WTC11 (cell line): ENCODE results near the gene RYR1. TPM values are rescaled to one million over a fixed set of nuclear protein-coding genes. Genes with fewer than 3 reads are reported as not detected.

Experiments used
- ATAC-seq: fragments of 200-7000 bp; cut with Tn5 transposase; 2 replicates; pipeline ENCODE4 v1.10.0; 2021; ENCODE audit warnings: mild to moderate bottlenecking, moderate library complexity
- CTCF ChIA-PET: fragments of 300-600 bp; sonication (Branson Sonifier 250); formaldehyde crosslinking; loops from one replicate; lab custom pipeline; 2021; ENCODE audit warnings: antibody characterized with exemption; lab: Charles Lee
- POLR2A ChIA-PET: fragments of 350-600 bp; sonication (Branson Sonifier 250); formaldehyde crosslinking; loops from one replicate; lab custom pipeline; 2021; ENCODE audit warnings: antibody characterized with exemption; lab: Charles Lee
- DNase-seq: peaks from one replicate; pipeline ENCODE4 v3.0.0; 2021; ENCODE audit warnings: low spot score
- H3K27ac Mint-ChIP-seq: 2 replicates; pipeline ENCODE4 v1.8.0; 2021; ENCODE audit warnings: mixed read lengths
- H3K27me3 Mint-ChIP-seq: 2 replicates; pipeline ENCODE4 v1.8.0; 2021; ENCODE audit warnings: low read depth, mild to moderate bottlenecking, moderate library complexity, mixed read lengths
- H3K36me3 Mint-ChIP-seq: 2 replicates; pipeline ENCODE4 v1.8.0; 2021; ENCODE audit warnings: mixed read lengths
- H3K4me1 Mint-ChIP-seq: 2 replicates; pipeline ENCODE4 v1.8.0; 2022; ENCODE audit warnings: mixed read lengths
- H3K4me3 Mint-ChIP-seq: 2 replicates; pipeline ENCODE4 v1.8.0; 2021; ENCODE audit warnings: mild to moderate bottlenecking, moderate library complexity, mixed read lengths
- H3K9me3 Mint-ChIP-seq: 2 replicates; pipeline ENCODE4 v1.8.0; 2021; ENCODE audit warnings: mixed read lengths
- ARID4B ChIP-seq: sonication (generic); formaldehyde crosslinking; IDR thresholded peaks from 2 replicates; pipeline ENCODE4 v1.8.0; 2023; ENCODE audit warnings: missing genetic modification reagents, mild to moderate bottlenecking, borderline replicate concordance
- ATF2 ChIP-seq: sonication (generic); formaldehyde crosslinking; IDR thresholded peaks from 2 replicates; pipeline ENCODE4 v1.8.1; 2022; ENCODE audit warnings: low read depth, missing genetic modification reagents, borderline replicate concordance
- ATF3 ChIP-seq: sonication (generic); formaldehyde crosslinking; conservative IDR thresholded peaks from 2 replicates; pipeline ENCODE4 v1.8.1; 2022; ENCODE audit warnings: mild to moderate bottlenecking, missing genetic modification reagents
- ELF4 ChIP-seq: sonication (generic); formaldehyde crosslinking; IDR thresholded peaks from 2 replicates; pipeline ENCODE4 v1.8.1; 2022; ENCODE audit warnings: low read depth, mild to moderate bottlenecking, moderate library complexity, missing genetic modification reagents
- EMX1 ChIP-seq: fragments of 250-450 bp; sonication (Bioruptor Pico); IDR thresholded peaks from 2 replicates; pipeline ENCODE4 v1.8.0; 2021; ENCODE audit warnings: mild to moderate bottlenecking
- ESRRA ChIP-seq: sonication (generic); formaldehyde crosslinking; IDR thresholded peaks from 2 replicates; pipeline ENCODE4 v1.8.1; 2022; ENCODE audit warnings: mild to moderate bottlenecking, missing genetic modification reagents, borderline replicate concordance
- FOXJ3 ChIP-seq: sonication (generic); formaldehyde crosslinking; IDR thresholded peaks from 2 replicates; pipeline ENCODE4 v1.9.0; 2021; ENCODE audit warnings: missing genetic modification reagents, mild to moderate bottlenecking, borderline replicate concordance
- IRF2 ChIP-seq: sonication (generic); formaldehyde crosslinking; IDR thresholded peaks from 2 replicates; pipeline ENCODE4 v1.8.0; 2022; ENCODE audit warnings: low read depth, missing genetic modification reagents, borderline replicate concordance
- JUN ChIP-seq: sonication (generic); formaldehyde crosslinking; IDR thresholded peaks from 2 replicates; pipeline ENCODE4 v1.8.0; 2023; ENCODE audit warnings: mild to moderate bottlenecking, missing genetic modification reagents
- NFE2L1 ChIP-seq: sonication (generic); formaldehyde crosslinking; IDR thresholded peaks from 2 replicates; pipeline ENCODE4 v1.8.1; 2023; ENCODE audit warnings: missing genetic modification reagents
- NR1H2 ChIP-seq: sonication (generic); formaldehyde crosslinking; IDR thresholded peaks from 2 replicates; pipeline ENCODE4 v1.9.0; 2021; ENCODE audit warnings: mild to moderate bottlenecking, moderate library complexity, missing genetic modification reagents
- NR2C2 ChIP-seq: sonication (generic); formaldehyde crosslinking; IDR thresholded peaks from 2 replicates; pipeline ENCODE4 v1.8.0; 2022; ENCODE audit warnings: mild to moderate bottlenecking, missing genetic modification reagents
- NR3C1 ChIP-seq: sonication (generic); formaldehyde crosslinking; conservative IDR thresholded peaks from 2 replicates; pipeline ENCODE4 v1.8.1; 2023; ENCODE audit warnings: low read depth, mild to moderate bottlenecking, missing genetic modification reagents
- OVOL2 ChIP-seq: fragments of 250-450 bp; sonication (Bioruptor Pico); IDR thresholded peaks from 2 replicates; pipeline ENCODE4 v1.9.0; 2021; ENCODE audit warnings: mild to moderate bottlenecking, borderline replicate concordance
- SMAD4 ChIP-seq: sonication (generic); formaldehyde crosslinking; IDR thresholded peaks from 2 replicates; pipeline ENCODE4 v1.8.0; 2022; ENCODE audit warnings: mild to moderate bottlenecking, missing genetic modification reagents
- STAT6 ChIP-seq: sonication (generic); formaldehyde crosslinking; conservative IDR thresholded peaks from 2 replicates; pipeline ENCODE4 v1.8.1; 2023; ENCODE audit warnings: mild to moderate bottlenecking, low read depth, missing genetic modification reagents, moderate library complexity
- ZNF121 ChIP-seq: sonication (generic); formaldehyde crosslinking; IDR thresholded peaks from 2 replicates; pipeline ENCODE4 v1.8.0; 2023; ENCODE audit warnings: missing genetic modification reagents
- ZNF416 ChIP-seq: fragments of 250-450 bp; sonication (Bioruptor Pico); IDR thresholded peaks from 2 replicates; pipeline ENCODE4 v1.9.0; 2021; ENCODE audit warnings: mild to moderate bottlenecking, inconsistent platforms
- ZNF425 ChIP-seq: fragments of 250-450 bp; sonication (Bioruptor Pico); conservative IDR thresholded peaks from 2 replicates; pipeline ENCODE4 v1.9.0; 2021; ENCODE audit warnings: mild to moderate bottlenecking
- ZSCAN18 ChIP-seq: fragments of 250-450 bp; sonication (Bioruptor Pico); IDR thresholded peaks from 2 replicates; pipeline ENCODE4 v2.1.2; 2022; ENCODE audit warnings: mild to moderate bottlenecking, moderate library complexity
- total RNA-seq: library from RNA; stranded (reverse); gene quantifications from 3 replicates; pipeline ENCODE4 v1.2.3, GENCODE V29; 2021
- TF ChIP-seq, protein P1 (sequence below): fragments of 250-450 bp; sonication (Bioruptor Pico); IDR thresholded peaks from 2 replicates; pipeline ENCODE4 v1.9.0; 2021; ENCODE audit warnings: mild to moderate bottlenecking

RYR1 gene
- total RNA-seq, 1 experiment from 2014 or later: 24.2 TPM

GRCh38 chr19:38445362-38445761, 11.9 kb downstream of the RYR1 start:
- Mint-ChIP-seq H3K9me3 (peaks cover 5% of the 10 kb centered on the region), H3K27ac (peak overlapping the region; percentile 8; the same call in 1 of the 2 replicates), H3K4me3 (no peak overlapping the region), H3K4me1 (peaks cover 13% of the 10 kb centered on the region), H3K27me3 (no peaks in the 10 kb centered on the region), H3K36me3 (peaks cover 46% of the 10 kb centered on the region)
- CTCF ChIA-PET: interaction anchor here (2.2 kb wide), 1 partner anchor 43 kb away, joined by 13 read pairs; the partner anchor contains the start of gene FAM98C
- DNase-seq (no peak), ATAC-seq (no peak)
- POLR2A ChIA-PET: no interaction called here
- TF ChIP-seq SMAD4 (CRISPR knock-in tag) (no peak), EMX1 (CRISPR knock-in tag) (no peak), ELF4 (CRISPR knock-in tag) (no peak), ZNF416 (CRISPR knock-in tag) (no peak), ARID4B (no peak), ZNF425 (CRISPR knock-in tag) (no peak), NFE2L1 (CRISPR knock-in tag) (no peak), ZSCAN18 (CRISPR knock-in tag) (no peak), JUN (CRISPR knock-in tag) (no peak), OVOL2 (CRISPR knock-in tag) (no peak)

DNA sequence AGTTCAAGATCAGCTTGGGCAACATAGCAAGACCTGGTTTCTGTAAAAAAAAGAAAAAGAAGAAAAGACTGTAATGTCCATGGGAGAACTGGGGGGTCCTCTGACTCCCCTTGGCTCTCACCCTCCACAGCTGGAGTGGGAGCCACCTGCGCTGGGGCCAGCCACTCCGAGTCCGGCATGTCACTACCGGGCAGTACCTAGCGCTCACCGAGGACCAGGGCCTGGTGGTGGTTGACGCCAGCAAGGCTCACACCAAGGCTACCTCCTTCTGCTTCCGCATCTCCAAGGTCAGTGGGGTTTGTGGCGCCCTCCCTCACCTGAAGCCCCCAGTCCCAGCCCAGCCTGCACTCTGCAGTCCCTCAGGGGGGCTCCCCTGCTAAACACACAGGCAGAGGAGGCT, 14.7 kb downstream of the RYR1 start:
- CTCF ChIA-PET: no interaction called here
- DNase-seq: no peak
- H3K27ac Mint-ChIP-seq: no peak overlapping the region
- no peak overlapping the region for H3K4me3 Mint-ChIP-seq
- H3K9me3 Mint-ChIP-seq: peaks cover 5% of the 10 kb centered on the region
- peaks cover 6% of the 10 kb centered on the region for H3K4me1 Mint-ChIP-seq
- H3K36me3 Mint-ChIP-seq: peaks cover 64% of the 10 kb centered on the region
- no peaks in the 10 kb centered on the region; the same call in 1 of the 2 replicates for H3K27me3 Mint-ChIP-seq
- POLR2A ChIA-PET: no interaction called here
- no peak for ATAC-seq
- TF ChIP-seq ATF3 (CRISPR knock-in tag) (no peak), ATF2 (no peak), NR1H2 (no peak), STAT6 (no peak), ZNF121 (no peak), ESRRA (CRISPR knock-in tag) (no peak), FOXJ3 (CRISPR knock-in tag) (no peak), NR3C1 (CRISPR knock-in tag) (no peak), NR2C2 (CRISPR knock-in tag) (no peak), IRF2 (CRISPR knock-in tag) (no peak)
- TF ChIP-seq, protein P1, sequence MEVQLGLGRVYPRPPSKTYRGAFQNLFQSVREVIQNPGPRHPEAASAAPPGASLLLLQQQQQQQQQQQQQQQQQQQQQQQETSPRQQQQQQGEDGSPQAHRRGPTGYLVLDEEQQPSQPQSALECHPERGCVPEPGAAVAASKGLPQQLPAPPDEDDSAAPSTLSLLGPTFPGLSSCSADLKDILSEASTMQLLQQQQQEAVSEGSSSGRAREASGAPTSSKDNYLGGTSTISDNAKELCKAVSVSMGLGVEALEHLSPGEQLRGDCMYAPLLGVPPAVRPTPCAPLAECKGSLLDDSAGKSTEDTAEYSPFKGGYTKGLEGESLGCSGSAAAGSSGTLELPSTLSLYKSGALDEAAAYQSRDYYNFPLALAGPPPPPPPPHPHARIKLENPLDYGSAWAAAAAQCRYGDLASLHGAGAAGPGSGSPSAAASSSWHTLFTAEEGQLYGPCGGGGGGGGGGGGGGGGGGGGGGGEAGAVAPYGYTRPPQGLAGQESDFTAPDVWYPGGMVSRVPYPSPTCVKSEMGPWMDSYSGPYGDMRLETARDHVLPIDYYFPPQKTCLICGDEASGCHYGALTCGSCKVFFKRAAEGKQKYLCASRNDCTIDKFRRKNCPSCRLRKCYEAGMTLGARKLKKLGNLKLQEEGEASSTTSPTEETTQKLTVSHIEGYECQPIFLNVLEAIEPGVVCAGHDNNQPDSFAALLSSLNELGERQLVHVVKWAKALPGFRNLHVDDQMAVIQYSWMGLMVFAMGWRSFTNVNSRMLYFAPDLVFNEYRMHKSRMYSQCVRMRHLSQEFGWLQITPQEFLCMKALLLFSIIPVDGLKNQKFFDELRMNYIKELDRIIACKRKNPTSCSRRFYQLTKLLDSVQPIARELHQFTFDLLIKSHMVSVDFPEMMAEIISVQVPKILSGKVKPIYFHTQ: no peak
